ENCODE measurements around the gene TBCK. TPM values are rescaled to one million over a fixed set of nuclear protein-coding genes. Genes with fewer than 3 reads are reported as not detected.

Gene TBCK
- total RNA-seq, 1 donor from 2014 or later, result 47.6 TPM

- H3K4me1 Mint-ChIP-seq, result no peaks in the 10 kb centered on the region
- peaks cover 2% of the 10 kb centered on the region for H3K9me3 Mint-ChIP-seq
- no peaks in the 10 kb centered on the region for H3K27me3 Mint-ChIP-seq (ENCODE audit: low read depth)
- no peak for TF ChIP-seq CTCF (conservative IDR thresholded peaks at IDR 0.05)
- H3K27ac Mint-ChIP-seq (ENCODE audit: unreplicated experiment), result peak overlapping the region; percentile 39
- H3K4me3 Mint-ChIP-seq, result no peak overlapping the region
- DNase-seq (ENCODE audit: low read depth, low spot score), result no peak
- peaks cover 9% of the 10 kb centered on the region for H3K36me3 Mint-ChIP-seq (ENCODE audit: low read depth)
These were observed 14.5 kb downstream of the TBCK start for GRCh38 chr4:106301393-106302061.

- no peak for TF ChIP-seq CTCF (conservative IDR thresholded peaks at IDR 0.05)
- H3K9me3 Mint-ChIP-seq, result peaks cover 2% of the 10 kb centered on the region
- no peaks in the 10 kb centered on the region for H3K27me3 Mint-ChIP-seq (ENCODE audit: low read depth)
- no peak overlapping the region for H3K4me3 Mint-ChIP-seq
- no peak for DNase-seq (ENCODE audit: low read depth, low spot score)
- H3K4me1 Mint-ChIP-seq, result no peaks in the 10 kb centered on the region
- H3K36me3 Mint-ChIP-seq (ENCODE audit: low read depth), result peaks cover 10% of the 10 kb centered on the region
- H3K27ac Mint-ChIP-seq (ENCODE audit: unreplicated experiment), result no peak overlapping the region
These were observed 16.0 kb downstream of the TBCK start for GRCh38 chr4:106299977-106300376.

GRCh38 chr4:106297245-106298035 lies 18.6 kb downstream of the TBCK start:
- Mint-ChIP-seq H3K9me3 (peaks cover 2% of the 10 kb centered on the region), H3K27me3 (ENCODE audit: low read depth) (no peaks in the 10 kb centered on the region), H3K36me3 (ENCODE audit: low read depth) (peaks cover 12% of the 10 kb centered on the region), H3K4me1 (no peaks in the 10 kb centered on the region), H3K27ac (ENCODE audit: unreplicated experiment) (no peak overlapping the region), H3K4me3 (no peak overlapping the region)
- TF ChIP-seq CTCF (conservative IDR thresholded peaks at IDR 0.05), result no peak
- no peak for DNase-seq (ENCODE audit: low read depth, low spot score)

GRCh38 chr4:106294062-106294461 lies 21.9 kb downstream of the TBCK start:
- H3K4me3 Mint-ChIP-seq, result no peak overlapping the region
- H3K27me3 Mint-ChIP-seq (ENCODE audit: low read depth), result no peaks in the 10 kb centered on the region
- no peak for DNase-seq (ENCODE audit: low read depth, low spot score)
- no peaks in the 10 kb centered on the region for H3K9me3 Mint-ChIP-seq
- TF ChIP-seq CTCF (conservative IDR thresholded peaks at IDR 0.05), result no peak
- H3K4me1 Mint-ChIP-seq, result no peaks in the 10 kb centered on the region
- no peak overlapping the region for H3K27ac Mint-ChIP-seq (ENCODE audit: unreplicated experiment)
- H3K36me3 Mint-ChIP-seq (ENCODE audit: low read depth), result peaks cover 7% of the 10 kb centered on the region

GRCh38 chr4:106291678-106292077 lies 24.3 kb downstream of the TBCK start:
- no peaks in the 10 kb centered on the region for H3K4me1 Mint-ChIP-seq
- no peaks in the 10 kb centered on the region for H3K9me3 Mint-ChIP-seq
- no peak for DNase-seq (ENCODE audit: low read depth, low spot score)
- no peak overlapping the region for H3K4me3 Mint-ChIP-seq
- no peak for TF ChIP-seq CTCF (conservative IDR thresholded peaks at IDR 0.05)
- no peak overlapping the region for H3K27ac Mint-ChIP-seq (ENCODE audit: unreplicated experiment)
- H3K36me3 Mint-ChIP-seq (ENCODE audit: low read depth), result peaks cover 7% of the 10 kb centered on the region
- no peaks in the 10 kb centered on the region for H3K27me3 Mint-ChIP-seq (ENCODE audit: low read depth)

Measured in neural crest cell (in vitro differentiated cells).